ENCODE results near the gene ACSS1.

ACSS1 gene

DNA sequence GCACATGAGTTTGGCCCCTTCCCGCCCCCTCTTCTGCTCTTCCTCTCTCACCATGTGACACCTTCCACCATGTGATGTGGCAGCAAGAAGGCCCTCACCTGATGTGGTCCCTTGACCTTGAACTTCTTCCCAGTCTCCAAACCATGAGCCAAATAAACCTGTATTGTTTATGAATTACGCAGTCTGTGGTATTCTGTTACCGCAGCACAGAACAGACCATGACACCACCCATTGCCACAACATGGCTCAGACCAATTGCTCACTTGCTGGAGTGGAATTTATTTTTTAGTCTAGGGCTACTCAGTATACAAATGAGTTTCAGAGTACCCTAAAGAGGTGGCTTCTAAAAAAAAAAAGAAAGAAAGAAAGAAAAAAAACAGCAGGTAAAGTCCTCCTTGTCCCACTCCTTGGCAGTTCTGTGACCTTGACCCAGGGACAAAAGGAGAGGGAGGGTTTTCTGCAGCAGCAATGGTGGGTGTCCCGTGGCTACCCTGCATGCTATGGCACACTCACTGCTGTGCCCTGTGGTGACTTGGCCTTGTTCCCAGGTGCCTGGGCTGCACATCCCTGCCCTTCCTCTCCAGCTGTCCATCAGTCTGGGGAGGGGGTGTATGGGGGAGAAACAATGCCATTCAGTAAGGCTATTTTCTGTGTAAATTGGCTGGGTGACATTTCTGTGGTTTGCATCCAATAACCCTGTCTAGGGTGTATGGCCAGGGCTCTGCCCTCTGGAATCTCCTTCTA is 29.4 kb upstream of the ACSS1 start:
- Histone ChIP-seq H3K27me3 (ENCODE audit: insufficient read depth, poor library complexity, severe bottlenecking) (peaks cover 45% of the 10 kb centered on the region), H3K4me3 (replicated peaks; ENCODE audit: insufficient read depth, low read length) (no peak overlapping the region), H3K27ac (replicated peaks) (no peak overlapping the region)
- DNase-seq (ENCODE audit: low read depth in 1 of 2, low spot score in 1 of 2): no peak
- TF ChIP-seq POLR2AphosphoS5 (IDR thresholded peaks at IDR 0.05; ENCODE audit: low read depth): no peak
- TF ChIP-seq, protein P1, sequence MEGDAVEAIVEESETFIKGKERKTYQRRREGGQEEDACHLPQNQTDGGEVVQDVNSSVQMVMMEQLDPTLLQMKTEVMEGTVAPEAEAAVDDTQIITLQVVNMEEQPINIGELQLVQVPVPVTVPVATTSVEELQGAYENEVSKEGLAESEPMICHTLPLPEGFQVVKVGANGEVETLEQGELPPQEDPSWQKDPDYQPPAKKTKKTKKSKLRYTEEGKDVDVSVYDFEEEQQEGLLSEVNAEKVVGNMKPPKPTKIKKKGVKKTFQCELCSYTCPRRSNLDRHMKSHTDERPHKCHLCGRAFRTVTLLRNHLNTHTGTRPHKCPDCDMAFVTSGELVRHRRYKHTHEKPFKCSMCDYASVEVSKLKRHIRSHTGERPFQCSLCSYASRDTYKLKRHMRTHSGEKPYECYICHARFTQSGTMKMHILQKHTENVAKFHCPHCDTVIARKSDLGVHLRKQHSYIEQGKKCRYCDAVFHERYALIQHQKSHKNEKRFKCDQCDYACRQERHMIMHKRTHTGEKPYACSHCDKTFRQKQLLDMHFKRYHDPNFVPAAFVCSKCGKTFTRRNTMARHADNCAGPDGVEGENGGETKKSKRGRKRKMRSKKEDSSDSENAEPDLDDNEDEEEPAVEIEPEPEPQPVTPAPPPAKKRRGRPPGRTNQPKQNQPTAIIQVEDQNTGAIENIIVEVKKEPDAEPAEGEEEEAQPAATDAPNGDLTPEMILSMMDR (IDR thresholded peaks at IDR 0.05; ENCODE audit: insufficient read depth, low read length): no peak
- no peak for TF ChIP-seq GABPA (IDR thresholded peaks at IDR 0.05; ENCODE audit: low read depth)
- TF ChIP-seq, protein P2, sequence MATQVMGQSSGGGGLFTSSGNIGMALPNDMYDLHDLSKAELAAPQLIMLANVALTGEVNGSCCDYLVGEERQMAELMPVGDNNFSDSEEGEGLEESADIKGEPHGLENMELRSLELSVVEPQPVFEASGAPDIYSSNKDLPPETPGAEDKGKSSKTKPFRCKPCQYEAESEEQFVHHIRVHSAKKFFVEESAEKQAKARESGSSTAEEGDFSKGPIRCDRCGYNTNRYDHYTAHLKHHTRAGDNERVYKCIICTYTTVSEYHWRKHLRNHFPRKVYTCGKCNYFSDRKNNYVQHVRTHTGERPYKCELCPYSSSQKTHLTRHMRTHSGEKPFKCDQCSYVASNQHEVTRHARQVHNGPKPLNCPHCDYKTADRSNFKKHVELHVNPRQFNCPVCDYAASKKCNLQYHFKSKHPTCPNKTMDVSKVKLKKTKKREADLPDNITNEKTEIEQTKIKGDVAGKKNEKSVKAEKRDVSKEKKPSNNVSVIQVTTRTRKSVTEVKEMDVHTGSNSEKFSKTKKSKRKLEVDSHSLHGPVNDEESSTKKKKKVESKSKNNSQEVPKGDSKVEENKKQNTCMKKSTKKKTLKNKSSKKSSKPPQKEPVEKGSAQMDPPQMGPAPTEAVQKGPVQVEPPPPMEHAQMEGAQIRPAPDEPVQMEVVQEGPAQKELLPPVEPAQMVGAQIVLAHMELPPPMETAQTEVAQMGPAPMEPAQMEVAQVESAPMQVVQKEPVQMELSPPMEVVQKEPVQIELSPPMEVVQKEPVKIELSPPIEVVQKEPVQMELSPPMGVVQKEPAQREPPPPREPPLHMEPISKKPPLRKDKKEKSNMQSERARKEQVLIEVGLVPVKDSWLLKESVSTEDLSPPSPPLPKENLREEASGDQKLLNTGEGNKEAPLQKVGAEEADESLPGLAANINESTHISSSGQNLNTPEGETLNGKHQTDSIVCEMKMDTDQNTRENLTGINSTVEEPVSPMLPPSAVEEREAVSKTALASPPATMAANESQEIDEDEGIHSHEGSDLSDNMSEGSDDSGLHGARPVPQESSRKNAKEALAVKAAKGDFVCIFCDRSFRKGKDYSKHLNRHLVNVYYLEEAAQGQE (IDR thresholded peaks at IDR 0.05; ENCODE audit: insufficient replicate concordance, low read depth): no peak
- TF ChIP-seq SPI1 (IDR thresholded peaks at IDR 0.05; ENCODE audit: borderline replicate concordance, low read depth): no peak

DNA sequence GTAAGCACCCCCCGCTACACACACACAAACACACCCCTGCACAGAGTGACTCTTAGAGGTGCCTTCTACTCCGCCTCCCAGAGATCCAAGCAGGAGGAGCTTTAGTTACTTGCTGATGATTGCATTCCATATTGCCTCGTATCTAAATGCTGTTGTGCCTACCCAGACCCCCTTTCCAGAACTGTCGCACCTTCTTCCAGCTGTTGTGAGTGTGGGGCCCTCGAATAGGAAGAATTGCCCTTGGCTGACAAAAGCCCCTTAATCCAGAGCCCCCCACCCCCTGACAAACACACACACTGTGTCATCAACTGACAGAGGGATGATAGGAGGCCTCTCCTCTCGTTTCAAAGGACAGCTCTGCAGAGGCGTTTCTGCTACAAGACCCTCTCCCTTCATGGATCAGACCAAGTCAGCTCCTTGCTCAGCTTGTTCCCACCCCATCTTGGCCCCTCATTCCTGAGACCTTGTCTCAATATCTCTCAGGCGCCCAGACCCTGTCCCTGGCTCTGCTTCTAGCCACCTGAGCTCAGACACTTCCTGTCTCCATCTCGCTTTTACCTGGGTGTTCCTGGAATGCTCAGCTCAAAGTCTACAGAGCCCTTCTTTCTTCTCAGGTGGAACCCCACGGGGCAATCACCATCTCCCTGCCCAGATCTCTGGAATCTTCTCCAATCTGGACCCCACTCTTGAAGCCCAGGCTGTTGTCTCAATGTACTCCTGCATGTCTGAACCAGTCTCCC is 28.0 kb upstream of the ACSS1 start:
- TF ChIP-seq POLR2AphosphoS5 (IDR thresholded peaks at IDR 0.05; ENCODE audit: low read depth): no peak
- TF ChIP-seq, protein P2 (IDR thresholded peaks at IDR 0.05; ENCODE audit: insufficient replicate concordance, low read depth): no peak
- TF ChIP-seq SPI1 (IDR thresholded peaks at IDR 0.05; ENCODE audit: borderline replicate concordance, low read depth): no peak
- no peak for TF ChIP-seq GABPA (IDR thresholded peaks at IDR 0.05; ENCODE audit: low read depth)
- TF ChIP-seq, protein P1 (IDR thresholded peaks at IDR 0.05; ENCODE audit: insufficient read depth, low read length): no peak
- H3K27me3 ChIP-seq (ENCODE audit: insufficient read depth, poor library complexity, severe bottlenecking): peaks cover 50% of the 10 kb centered on the region
- no peak for DNase-seq (ENCODE audit: low read depth in 1 of 2, low spot score in 1 of 2)
- H3K27ac ChIP-seq (replicated peaks): no peak overlapping the region
- no peak overlapping the region for H3K4me3 ChIP-seq (replicated peaks; ENCODE audit: insufficient read depth, low read length)

DNA sequence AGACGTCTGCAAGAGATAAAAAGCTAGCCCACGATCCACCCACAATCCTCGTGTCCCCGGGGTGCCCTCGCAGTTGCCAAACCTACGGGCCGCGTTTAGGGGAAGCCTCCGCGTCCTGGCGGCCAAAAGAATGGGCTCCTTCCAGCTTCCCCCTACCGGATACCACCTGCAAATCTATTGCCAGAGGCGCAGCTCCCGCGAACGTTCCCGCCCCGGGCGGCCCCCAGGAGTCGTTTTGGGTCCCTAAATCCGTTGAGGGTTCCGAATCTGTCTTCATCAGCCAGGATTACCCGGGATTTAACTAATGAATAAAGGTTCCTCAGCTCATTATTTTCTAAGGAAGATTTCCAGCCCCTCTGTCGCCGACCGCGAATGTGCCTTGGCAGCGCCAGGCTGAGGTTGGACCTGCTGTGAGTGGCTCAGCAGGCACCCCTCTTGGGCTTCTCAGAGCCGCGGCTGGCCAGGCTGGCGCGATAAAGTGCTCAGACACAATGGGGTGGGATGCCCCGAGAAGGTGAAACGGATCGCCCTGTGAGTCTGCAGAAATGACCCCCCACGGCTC is 26.8 kb upstream of the ACSS1 start:
- Histone ChIP-seq H3K27me3 (ENCODE audit: insufficient read depth, poor library complexity, severe bottlenecking) (peaks cover 49% of the 10 kb centered on the region), H3K4me3 (replicated peaks; ENCODE audit: insufficient read depth, low read length) (no peak overlapping the region), H3K27ac (replicated peaks) (no peak overlapping the region)
- no peak for DNase-seq (ENCODE audit: low read depth in 1 of 2, low spot score in 1 of 2)
- TF ChIP-seq POLR2AphosphoS5 (IDR thresholded peaks at IDR 0.05; ENCODE audit: low read depth) (no peak), GABPA (IDR thresholded peaks at IDR 0.05; ENCODE audit: low read depth) (no peak)
